ELF-1 (cell line): ENCODE measurements around the gene FRMPD4.
"Not testable (repeated sequence)": the region's sequence is repeated elsewhere in the genome, so short reads cannot be mapped to it uniquely, and the experiment has no call there.

Source experiments
- DNase-seq: peaks from one replicate; pipeline ENCODE4 v3.0.0-alpha.2; 2016; ENCODE audit warnings: low read depth, low spot score

Gene FRMPD4

GRCh38 chrX:12138361-12139313, at the start of gene FRMPD4:
Gene FRMPD4 (plus strand): TSS chrX:12138473. CDS start chrX:12138972, 499 bp downstream.
- peak; percentile 90 for DNase-seq

- DNase-seq = no peak
Measured at GRCh38 chrX:12089740-12090139, 48.5 kb upstream of the FRMPD4 start.

- peak; percentile 6 for DNase-seq
Measured at GRCh38 chrX:12113321-12113720, 25.0 kb upstream of the FRMPD4 start.

GRCh38 chrX:12115377-12115776, 22.9 kb upstream of the FRMPD4 start:
- DNase-seq = peak; percentile 56

- no peak for DNase-seq
Measured at GRCh38 chrX:12118134-12118533, 20.1 kb upstream of the FRMPD4 start.

GRCh38 chrX:12128017-12128416, 10.3 kb upstream of the FRMPD4 start:
- DNase-seq = no peak

GRCh38 chrX:12137951-12138360, 317 bp upstream of the FRMPD4 start:
- peak; percentile 63 for DNase-seq

GRCh38 chrX:12139934-12140611, 1.8 kb downstream of the FRMPD4 start:
- no peak for DNase-seq

GRCh38 chrX:12141511-12141910, 3.2 kb downstream of the FRMPD4 start:
- no peak for DNase-seq

- no peak for DNase-seq
Measured at GRCh38 chrX:12142661-12143060, 4.4 kb downstream of the FRMPD4 start.

GRCh38 chrX:12145402-12145801, 7.1 kb downstream of the FRMPD4 start:
- DNase-seq = no peak

- no peak for DNase-seq
Measured at GRCh38 chrX:12149670-12150407, 11.6 kb downstream of the FRMPD4 start.

- DNase-seq = no peak
Measured at GRCh38 chrX:12153317-12153716, 15.0 kb downstream of the FRMPD4 start.

GRCh38 chrX:12153741-12154140, 15.5 kb downstream of the FRMPD4 start:
- no peak for DNase-seq

- DNase-seq = no peak
Measured at GRCh38 chrX:12159799-12160198, 21.5 kb downstream of the FRMPD4 start.

- DNase-seq = no peak
Measured at GRCh38 chrX:12162420-12162819, 24.1 kb downstream of the FRMPD4 start.

- DNase-seq = not testable (repeated sequence)
Measured at GRCh38 chrX:12164180-12164579, 25.9 kb downstream of the FRMPD4 start.

- DNase-seq = no peak
Measured at GRCh38 chrX:12170755-12171154, 32.5 kb downstream of the FRMPD4 start.

- no peak for DNase-seq
Measured at GRCh38 chrX:12174358-12174757, 36.1 kb downstream of the FRMPD4 start.

GRCh38 chrX:12197030-12197429, 58.8 kb downstream of the FRMPD4 start:
- peak; percentile 28 for DNase-seq

- no peak for DNase-seq
Measured at GRCh38 chrX:12206413-12206812, 68.1 kb downstream of the FRMPD4 start.

- no peak for DNase-seq
Measured at GRCh38 chrX:12210196-12210815, 72.0 kb downstream of the FRMPD4 start.
